Prostate gland (tissue), 1 donor: ENCODE measurements around the gene SYNGR4.

ENCODE experiments used
- POLR2A ChIP-seq: fragments of 450-650 bp; IDR thresholded peaks from one replicate; pipeline ENCODE4 v1.6.1; 2016; ENCODE audit warnings: antibody characterized with exemption, mild to moderate bottlenecking
- POLR2AphosphoS5 ChIP-seq: sonication (generic); formaldehyde crosslinking; IDR thresholded peaks from one replicate; pipeline ENCODE4 v1.6.1; 2017; ENCODE audit warnings: antibody characterized with exemption

DNA sequence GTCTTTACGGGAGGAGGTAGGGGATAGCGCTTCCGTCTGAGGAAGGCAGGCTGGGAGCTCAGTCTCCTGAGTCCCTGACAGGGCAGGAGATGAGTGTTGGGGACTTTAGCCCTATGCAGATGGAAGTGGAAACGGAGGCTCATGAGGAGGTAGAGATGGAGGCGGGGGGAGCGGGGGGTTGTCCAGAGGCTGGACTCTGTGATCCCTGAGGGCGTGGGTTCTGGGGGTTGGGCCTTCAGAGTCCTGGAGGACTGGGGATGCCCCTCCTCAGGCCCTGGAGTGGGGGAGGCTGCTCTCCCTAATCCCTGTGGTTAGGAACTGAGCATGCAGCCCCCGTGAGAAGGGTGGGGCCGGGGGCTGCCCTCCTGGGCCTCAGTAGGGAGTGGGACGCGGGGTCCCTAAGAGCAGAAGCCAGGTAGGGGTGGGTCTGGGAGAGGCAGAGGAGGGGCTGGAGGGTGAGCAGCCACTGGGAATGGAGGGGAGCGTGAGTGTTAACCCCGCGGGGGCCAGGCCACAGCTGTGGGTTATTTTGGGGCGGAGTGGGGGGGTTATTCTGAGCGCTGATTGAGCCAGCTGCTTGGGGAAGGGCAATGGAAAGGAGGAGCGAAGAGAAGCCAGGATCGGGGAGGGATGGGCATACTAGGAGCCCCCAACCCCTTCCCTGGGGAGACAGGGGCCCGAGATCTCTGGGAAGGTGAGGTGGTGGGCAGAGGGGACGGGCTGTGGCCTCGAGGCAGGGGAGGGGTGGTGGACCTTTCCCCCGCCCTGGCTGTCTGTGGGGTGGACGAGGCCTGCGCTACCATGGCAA, 32.1 kb downstream of the SYNGR4 start:
- TF ChIP-seq POLR2AphosphoS5 (no peak), POLR2A (no peak)
